VCaP (cell line): ENCODE data around the gene DTHD1.

Source experiments
- H3K27ac ChIP-seq: fragments of 450-650 bp; 2 replicates; pipeline ENCODE4 v1.5.1; 2017
- CTCF ChIP-seq: fragments of 450-650 bp; conservative IDR thresholded peaks from 2 replicates; pipeline ENCODE4 v1.5.1; 2017; ENCODE audit warnings: mild to moderate bottlenecking, moderate library complexity

The DTHD1 gene

GRCh38 chr4:36348403-36348938 is 67.1 kb downstream of the DTHD1 start:
- no peak for TF ChIP-seq CTCF
- no peak overlapping the region for H3K27ac ChIP-seq

GRCh38 chr4:36349938-36350549 is 68.6 kb downstream of the DTHD1 start:
- TF ChIP-seq CTCF, result no peak
- H3K27ac ChIP-seq, result peak overlapping the region; percentile 6; the same call in 1 of the 2 replicates

- no peak overlapping the region for H3K27ac ChIP-seq
- peak; percentile 93 for TF ChIP-seq CTCF
Measured at GRCh38 chr4:36351082-36351666, 69.8 kb downstream of the DTHD1 start.

- no peak overlapping the region for H3K27ac ChIP-seq
- TF ChIP-seq CTCF, result no peak
Measured at GRCh38 chr4:36353998-36354397, 72.6 kb downstream of the DTHD1 start.

GRCh38 chr4:36358173-36358572 is 76.8 kb downstream of the DTHD1 start:
- H3K27ac ChIP-seq, result no peak overlapping the region
- no peak for TF ChIP-seq CTCF

- TF ChIP-seq CTCF, result no peak
- H3K27ac ChIP-seq, result no peak overlapping the region
Measured at GRCh38 chr4:36360755-36361154, 79.3 kb downstream of the DTHD1 start.

GRCh38 chr4:36363024-36363423 is 81.6 kb downstream of the DTHD1 start:
- no peak overlapping the region for H3K27ac ChIP-seq
- no peak for TF ChIP-seq CTCF
